Stimulated activated naive CD8-positive, alpha-beta T cell treated with anti-CD3 and anti-CD28 coated beads, Interleukin-15, Interleukin-2, amounts not matched to agents 100 ng/mL and 50 ng/mL, for 24 hours (primary cell): ENCODE results near the gene MID1IP1.

ENCODE experiments used
- H3K27ac Mint-ChIP-seq: one replicate; pipeline ENCODE4 v1.8.0; 2021; ENCODE audit warnings: mild to moderate bottlenecking, mixed read lengths
- H3K27me3 Mint-ChIP-seq: one replicate; pipeline ENCODE4 v1.8.0; 2021; ENCODE audit warnings: mixed read lengths
- H3K36me3 Mint-ChIP-seq: one replicate; pipeline ENCODE4 v1.8.0; 2021; ENCODE audit warnings: low read depth, mixed read lengths
- H3K4me1 Mint-ChIP-seq: one replicate; pipeline ENCODE4 v1.8.0; 2021; ENCODE audit warnings: low read depth, mixed read lengths
- H3K4me3 Mint-ChIP-seq: one replicate; pipeline ENCODE4 v1.8.0; 2021; ENCODE audit warnings: mild to moderate bottlenecking, mixed read lengths
- H3K9me3 Mint-ChIP-seq: one replicate; pipeline ENCODE4 v1.8.0; 2021; ENCODE audit warnings: mixed read lengths

Gene MID1IP1

DNA sequence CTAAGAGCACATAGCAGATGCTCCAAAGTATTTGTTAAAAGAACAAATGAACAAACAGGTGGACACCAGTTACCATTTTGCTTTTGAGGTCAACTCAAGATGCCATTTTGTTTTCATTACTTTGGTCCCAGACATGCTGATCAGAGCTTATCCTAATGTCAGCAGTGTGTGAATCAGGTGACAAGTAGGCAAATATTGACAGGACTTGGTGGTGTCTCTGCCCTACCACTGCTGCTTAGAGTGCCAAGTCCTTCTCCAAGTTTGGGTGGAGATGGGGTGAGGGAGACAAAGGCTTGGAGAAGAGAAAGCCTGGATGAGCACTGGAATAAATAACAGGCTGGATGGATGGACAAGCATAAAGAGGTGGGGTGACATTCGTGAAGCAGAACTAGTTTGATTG, 38.7 kb downstream of the MID1IP1 start:
- Mint-ChIP-seq H3K9me3 (no peaks in the 10 kb centered on the region), H3K4me1 (no peaks in the 10 kb centered on the region), H3K4me3 (no peak overlapping the region), H3K27me3 (peaks cover 6% of the 10 kb centered on the region), H3K27ac (no peak overlapping the region), H3K36me3 (no peaks in the 10 kb centered on the region)

DNA sequence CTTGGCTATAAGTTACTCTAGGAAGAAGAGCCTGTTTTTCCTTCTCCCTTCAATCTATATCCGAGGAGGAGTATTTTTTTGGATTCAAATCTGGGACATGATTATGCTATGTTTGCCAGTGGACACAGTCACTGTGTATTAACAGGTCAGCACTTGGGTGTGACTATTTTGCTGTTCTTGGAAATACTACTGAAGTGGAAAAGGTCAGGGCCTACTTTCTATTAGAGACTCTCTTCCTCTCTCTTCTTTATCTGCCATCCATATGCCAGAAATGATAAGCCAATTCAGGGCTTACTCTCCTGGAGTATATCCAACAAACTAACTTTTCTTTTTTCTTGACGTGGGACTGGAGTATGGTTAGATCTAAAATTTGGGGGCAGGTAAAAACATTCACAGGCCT, 40.5 kb downstream of the MID1IP1 start:
- H3K4me1 Mint-ChIP-seq = peaks cover 9% of the 10 kb centered on the region
- H3K4me3 Mint-ChIP-seq = no peak overlapping the region
- H3K9me3 Mint-ChIP-seq = no peaks in the 10 kb centered on the region
- H3K27ac Mint-ChIP-seq = no peak overlapping the region
- H3K27me3 Mint-ChIP-seq = peaks cover 6% of the 10 kb centered on the region
- H3K36me3 Mint-ChIP-seq = no peaks in the 10 kb centered on the region

DNA sequence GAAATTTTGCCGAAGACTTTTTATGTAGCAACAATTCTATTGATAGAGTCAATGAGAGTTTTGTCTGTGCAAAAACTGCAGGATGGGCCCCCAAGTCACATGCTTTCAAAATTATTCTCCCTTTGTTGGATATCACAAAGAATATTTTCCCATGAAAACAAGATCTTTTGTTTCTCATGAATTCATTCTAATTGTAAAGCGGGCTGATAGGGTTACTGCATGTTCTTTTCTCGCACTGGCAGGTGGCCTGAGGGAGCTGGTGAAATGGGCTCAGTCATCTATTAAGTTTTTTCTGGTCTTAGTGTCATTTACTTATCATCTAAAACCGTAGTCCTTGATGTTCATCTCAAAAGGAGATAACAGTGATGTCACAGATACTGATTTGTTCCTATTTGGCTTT, 44.2 kb downstream of the MID1IP1 start:
- Mint-ChIP-seq H3K4me1 (peaks cover 13% of the 10 kb centered on the region), H3K27me3 (no peaks in the 10 kb centered on the region), H3K4me3 (no peak overlapping the region), H3K27ac (no peak overlapping the region), H3K9me3 (no peaks in the 10 kb centered on the region), H3K36me3 (no peaks in the 10 kb centered on the region)

DNA sequence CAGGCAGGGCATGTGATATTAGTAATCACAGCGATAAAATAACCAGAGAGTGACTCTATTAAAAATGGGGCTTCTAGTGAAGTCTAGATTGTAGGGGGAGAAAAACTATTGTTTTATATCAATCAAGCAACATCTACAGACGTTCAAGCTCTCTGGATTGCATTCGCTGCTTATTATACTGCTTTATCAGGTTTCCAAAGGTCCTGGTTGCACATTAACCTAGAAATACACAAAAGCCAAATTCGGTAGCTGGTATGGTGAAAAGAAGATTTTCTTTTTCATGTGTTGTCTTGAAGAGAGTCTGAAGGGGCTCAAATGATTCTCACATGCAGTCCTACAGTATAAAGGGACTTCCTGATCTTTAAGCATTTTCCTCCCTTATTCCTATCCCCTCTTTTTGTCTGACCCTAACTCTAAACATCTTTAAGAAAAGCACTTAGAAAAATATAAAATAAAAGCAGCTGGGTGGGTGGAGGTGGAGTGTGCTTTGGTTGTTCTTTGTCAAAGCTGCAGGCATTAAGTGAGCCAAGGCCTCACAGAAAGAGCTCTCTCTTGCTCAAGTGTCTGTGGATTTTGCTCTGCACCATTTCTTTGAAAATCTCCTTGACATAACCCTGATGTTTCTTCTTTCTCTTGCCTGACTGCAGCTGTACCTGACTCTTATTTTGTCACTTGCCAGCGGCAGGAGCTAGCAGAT, 46.1 kb downstream of the MID1IP1 start:
- H3K4me3 Mint-ChIP-seq = no peak overlapping the region
- H3K4me1 Mint-ChIP-seq = peaks cover 13% of the 10 kb centered on the region
- H3K27ac Mint-ChIP-seq = no peak overlapping the region
- H3K27me3 Mint-ChIP-seq = no peaks in the 10 kb centered on the region
- H3K36me3 Mint-ChIP-seq = no peaks in the 10 kb centered on the region
- H3K9me3 Mint-ChIP-seq = no peaks in the 10 kb centered on the region

DNA sequence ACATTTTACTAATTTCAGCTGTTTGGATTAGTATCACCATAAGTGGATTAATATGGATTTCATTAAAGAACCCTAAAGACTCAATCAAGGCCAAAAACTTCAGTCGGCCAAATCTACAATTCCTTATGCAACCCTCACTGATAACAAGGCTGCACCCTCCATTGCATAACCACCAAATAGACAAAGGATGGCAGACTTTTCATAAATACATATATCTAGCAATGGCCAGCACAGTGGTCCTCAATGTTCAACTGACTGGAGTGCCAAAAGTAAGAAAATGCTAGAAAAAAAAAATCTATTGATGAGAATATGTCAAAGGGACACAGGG, 46.6 kb downstream of the MID1IP1 start:
- H3K27me3 Mint-ChIP-seq = no peaks in the 10 kb centered on the region
- no peak overlapping the region for H3K4me3 Mint-ChIP-seq

DNA sequence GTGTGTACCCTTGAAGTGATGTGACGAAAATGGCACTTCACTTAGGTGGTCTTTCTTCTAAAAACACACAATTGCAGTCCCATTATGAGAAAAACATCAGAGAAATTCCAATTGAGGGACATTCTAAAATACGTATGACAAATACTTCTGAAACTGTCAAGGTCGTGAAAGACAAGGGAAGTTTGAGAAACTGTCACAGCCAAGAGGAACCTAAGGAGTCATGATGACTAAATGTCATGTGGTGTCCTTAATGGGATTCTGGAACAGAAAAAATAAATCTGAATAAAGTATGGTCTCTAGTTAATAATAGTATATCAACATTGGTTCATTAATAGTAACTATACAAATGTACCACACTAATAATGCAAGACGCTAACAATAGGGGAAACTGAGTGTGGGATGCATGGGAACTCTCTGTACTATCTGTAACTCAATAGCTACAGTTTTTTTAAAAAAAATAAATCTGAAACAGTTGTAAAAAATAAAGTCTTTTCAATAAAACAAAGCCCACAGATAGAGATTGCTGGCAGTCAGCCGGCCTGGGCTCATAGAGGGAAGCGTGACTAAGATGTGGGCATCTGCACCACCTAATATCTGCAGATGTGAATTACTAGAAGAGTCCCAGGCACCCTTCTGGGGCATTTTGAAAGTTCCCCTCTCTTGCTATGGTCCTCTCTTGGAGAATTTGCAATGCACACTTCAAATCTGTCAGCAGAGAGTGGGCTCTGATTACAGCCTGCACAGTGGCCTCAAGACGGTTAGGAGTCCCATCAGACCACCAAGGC, 47.6 kb downstream of the MID1IP1 start:
- Mint-ChIP-seq H3K27me3 (no peaks in the 10 kb centered on the region), H3K4me3 (no peak overlapping the region), H3K36me3 (no peaks in the 10 kb centered on the region), H3K9me3 (no peaks in the 10 kb centered on the region), H3K27ac (no peak overlapping the region), H3K4me1 (peaks cover 13% of the 10 kb centered on the region)

More for the DNA sequence above, 46.6 kb downstream of the MID1IP1 start:
- no peak overlapping the region for H3K27ac Mint-ChIP-seq
- no peaks in the 10 kb centered on the region for H3K36me3 Mint-ChIP-seq
- H3K9me3 Mint-ChIP-seq = no peaks in the 10 kb centered on the region
- H3K4me1 Mint-ChIP-seq = peaks cover 13% of the 10 kb centered on the region

DNA sequence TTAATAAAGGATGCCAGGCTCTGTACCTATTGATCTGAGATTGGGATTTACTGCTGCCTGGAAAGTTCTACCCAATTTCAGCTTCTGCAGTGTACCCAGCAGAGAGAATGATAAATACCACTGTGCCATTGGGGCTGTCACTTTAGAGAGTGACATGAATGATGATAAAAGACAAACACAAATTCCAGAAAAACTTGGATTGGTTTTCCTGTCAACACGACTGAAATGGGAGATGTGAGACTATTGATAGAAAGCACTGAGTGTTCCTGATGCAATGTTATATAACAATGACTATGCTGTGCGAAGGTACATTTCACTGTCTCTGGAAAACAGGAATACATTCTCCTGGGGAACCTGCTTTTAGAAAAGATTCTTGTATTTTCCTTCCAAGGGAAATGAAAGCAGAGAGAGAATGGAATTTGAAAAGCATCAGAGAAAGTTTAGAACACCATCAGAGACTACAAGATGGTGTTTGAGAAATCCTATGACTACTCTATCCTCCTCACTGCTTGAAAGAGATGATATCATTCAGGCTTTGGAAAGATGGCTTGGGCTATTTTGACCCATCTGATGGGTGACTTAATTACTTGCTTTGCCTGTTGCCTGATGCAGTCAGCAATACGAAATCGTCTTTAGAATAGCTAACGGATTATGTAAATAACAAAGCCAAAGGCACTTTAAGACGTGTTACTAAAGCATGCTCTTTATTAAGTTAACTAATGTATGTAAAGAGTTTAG, 49.7 kb downstream of the MID1IP1 start:
- Mint-ChIP-seq H3K9me3 (no peaks in the 10 kb centered on the region), H3K36me3 (no peaks in the 10 kb centered on the region), H3K27me3 (no peaks in the 10 kb centered on the region), H3K4me1 (peaks cover 12% of the 10 kb centered on the region), H3K27ac (no peak overlapping the region), H3K4me3 (no peak overlapping the region)

DNA sequence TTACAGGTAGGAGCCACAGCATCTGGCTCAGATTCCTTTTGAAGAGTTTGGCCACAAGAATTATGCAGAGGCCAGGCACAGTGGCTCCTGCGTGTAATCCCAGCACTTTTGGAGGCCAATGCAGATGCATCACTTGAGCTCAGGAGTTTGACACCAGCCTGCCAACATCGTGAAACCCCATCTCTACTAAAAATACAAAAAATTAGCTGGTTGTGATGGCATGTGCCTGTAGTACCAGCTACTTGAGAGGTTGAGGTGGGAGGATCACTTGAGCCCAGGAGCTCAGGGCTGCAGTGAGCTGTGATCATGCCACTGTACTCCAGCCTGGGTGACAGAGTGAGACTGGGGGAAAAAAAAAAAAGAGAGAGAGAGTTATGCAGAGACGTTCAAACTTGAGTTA, 53.0 kb downstream of the MID1IP1 start:
- Mint-ChIP-seq H3K27me3 (no peaks in the 10 kb centered on the region), H3K4me3 (no peak overlapping the region), H3K9me3 (no peaks in the 10 kb centered on the region), H3K4me1 (peaks cover 17% of the 10 kb centered on the region), H3K27ac (no peak overlapping the region), H3K36me3 (no peaks in the 10 kb centered on the region)
